NCI-H774 (cell line): ENCODE data around the gene TAS2R31.
"Not testable (repeated sequence)": the region's sequence is repeated elsewhere in the genome, so short reads cannot be mapped to it uniquely, and the experiment has no call there.

ENCODE experiments used
- DNase-seq: peaks from one replicate; lab custom pipeline; 2025; lab: John Stamatoyannopoulos, UW

The TAS2R31 gene, protein sequence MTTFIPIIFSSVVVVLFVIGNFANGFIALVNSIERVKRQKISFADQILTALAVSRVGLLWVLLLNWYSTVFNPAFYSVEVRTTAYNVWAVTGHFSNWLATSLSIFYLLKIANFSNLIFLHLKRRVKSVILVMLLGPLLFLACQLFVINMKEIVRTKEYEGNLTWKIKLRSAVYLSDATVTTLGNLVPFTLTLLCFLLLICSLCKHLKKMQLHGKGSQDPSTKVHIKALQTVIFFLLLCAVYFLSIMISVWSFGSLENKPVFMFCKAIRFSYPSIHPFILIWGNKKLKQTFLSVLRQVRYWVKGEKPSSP

DNA sequence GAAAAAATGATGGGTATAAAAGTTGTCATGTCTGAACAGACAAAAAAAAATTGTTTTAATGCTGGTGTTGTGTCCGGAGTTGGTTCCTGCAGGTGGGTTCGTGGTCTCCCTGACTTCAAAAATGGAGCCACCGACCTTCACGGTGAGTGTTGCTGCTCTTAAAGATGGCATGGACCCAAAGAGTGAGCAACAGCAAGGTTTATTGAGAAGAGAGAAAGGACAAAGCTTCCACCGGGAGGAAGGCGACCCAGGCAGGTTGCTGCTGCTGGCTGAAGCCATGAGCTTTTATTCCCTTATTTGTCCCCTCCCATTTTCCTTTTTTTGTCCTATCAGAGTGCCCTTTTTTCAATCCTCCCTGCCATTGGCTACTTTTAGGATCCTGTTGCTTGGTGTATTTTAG, at the start of gene TAS2R31:
TSS of gene TAS2R31 (minus strand) at position 101 of the 400 bp plus-strand sequence. CDS start at position 29, 72 bp downstream.
- no peak for DNase-seq

DNA sequence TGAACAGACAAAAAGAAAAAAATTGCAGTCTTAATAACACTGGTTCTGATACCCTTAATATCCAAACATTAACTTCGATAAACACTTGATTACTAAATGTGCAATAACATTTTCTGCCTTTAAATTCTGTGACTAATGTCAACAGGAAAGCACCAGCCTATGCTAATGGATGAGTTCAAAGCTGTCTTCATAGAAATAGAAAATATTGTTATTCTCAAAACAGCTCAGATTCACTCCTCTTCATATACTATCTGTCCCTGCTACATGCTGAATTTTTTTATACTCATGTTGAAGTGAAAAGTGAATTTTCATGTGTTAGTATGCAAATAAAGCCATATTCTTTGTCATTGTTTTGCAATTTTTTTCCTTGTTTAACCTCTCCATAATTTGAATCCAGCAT, 47.0 kb upstream of the TAS2R31 start:
- DNase-seq, result no peak

DNA sequence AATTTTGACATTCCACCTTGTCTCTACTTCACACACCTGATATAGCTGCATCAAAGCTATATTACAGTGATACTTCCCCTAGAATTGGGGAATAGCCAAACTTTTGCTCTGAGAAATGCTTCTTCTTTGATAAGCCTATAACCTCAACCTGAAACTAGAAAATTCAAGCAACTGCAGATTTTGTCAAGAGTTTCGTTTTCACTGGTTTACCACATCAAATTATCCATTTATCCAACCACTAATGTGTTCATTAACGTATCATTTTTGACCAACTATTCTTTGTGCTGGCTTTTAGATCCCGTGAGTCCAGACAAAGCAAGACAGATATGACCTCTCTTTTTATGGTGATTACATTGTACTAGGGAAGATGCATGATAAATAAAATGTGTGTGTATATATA, 44.4 kb upstream of the TAS2R31 start:
- DNase-seq, result no peak

DNA sequence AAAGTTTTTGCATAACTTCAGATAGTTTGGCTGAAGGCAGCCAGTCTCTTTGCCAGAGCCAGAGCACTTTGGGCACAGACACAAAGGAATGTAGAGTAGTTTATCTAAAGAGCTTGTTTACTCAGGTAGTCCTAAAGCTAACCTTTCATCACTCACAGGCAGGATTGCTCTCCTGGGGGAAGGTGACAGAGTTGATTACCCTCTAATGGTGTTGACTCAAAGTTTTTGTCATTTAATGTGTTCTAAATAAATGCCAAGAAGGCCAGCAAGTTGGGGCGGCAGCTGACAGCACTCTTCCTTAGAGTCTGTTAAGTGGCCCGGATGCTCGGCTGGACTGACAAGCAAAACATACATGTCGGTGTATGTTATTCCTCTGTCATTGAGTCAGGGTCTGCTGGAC, 40.2 kb upstream of the TAS2R31 start:
- DNase-seq, result no peak

DNA sequence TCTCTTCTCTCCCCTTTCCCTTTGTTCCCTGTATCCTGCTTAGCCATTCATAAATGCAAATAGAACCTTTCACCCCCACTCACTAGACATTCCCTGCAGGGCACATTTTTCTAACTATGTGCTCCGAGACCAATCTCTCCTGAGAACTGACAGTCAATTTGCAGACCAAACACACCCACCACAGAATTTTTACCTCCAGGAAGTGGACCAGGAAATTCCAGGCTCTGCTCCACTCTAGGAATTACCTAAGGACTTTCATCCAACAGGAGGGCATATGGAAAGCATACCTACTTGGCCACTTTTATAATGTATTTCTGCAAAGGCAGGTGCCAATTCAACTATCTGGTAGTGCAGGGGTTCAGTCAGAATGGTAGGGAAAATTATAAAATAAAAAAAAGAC, 39.8 kb upstream of the TAS2R31 start:
- DNase-seq, result no peak

DNA sequence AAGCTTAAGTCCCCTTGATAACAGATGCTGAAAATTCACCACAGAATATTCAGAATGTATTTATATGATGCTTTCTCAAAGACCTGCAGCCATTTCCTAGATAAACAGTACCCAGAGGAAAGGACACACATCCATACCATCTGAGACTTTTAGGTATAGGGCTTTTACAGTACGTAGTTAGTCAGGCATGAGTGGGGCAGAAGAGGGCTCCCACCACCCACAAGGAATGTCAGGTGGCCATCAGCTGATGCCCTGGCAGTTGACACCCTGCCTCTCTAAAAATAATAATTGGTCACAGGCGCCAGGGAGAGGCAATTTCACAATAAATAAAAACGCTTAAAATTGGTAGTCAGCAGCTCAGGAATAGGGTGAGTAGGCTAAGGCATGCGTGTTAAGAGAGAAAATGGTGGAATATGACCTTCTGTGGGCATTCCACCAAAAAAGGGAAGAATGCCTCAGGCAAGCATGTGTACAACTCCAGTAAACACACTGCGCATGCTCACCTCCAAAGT, 38.7 kb upstream of the TAS2R31 start:
- DNase-seq, result no peak

DNA sequence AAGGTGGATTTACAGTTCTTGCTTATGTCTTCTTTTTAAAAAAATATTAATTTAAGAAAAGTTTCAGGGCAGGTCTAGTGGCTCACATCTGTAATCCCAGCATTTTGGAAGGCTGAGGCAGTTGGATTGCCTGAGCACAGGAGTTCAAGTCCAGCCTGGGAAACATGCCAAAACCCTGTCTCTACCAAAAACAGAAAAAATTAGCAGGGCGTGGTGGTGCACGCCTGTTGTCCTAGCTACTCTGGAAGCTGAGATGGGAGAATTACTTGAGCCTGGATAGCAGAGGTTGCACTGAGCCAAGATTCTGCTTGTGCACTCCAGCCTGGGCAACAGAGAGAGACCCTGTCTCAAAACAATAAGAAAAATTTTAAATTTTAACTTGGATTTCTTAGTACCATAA, 36.3 kb upstream of the TAS2R31 start:
- no peak for DNase-seq

DNA sequence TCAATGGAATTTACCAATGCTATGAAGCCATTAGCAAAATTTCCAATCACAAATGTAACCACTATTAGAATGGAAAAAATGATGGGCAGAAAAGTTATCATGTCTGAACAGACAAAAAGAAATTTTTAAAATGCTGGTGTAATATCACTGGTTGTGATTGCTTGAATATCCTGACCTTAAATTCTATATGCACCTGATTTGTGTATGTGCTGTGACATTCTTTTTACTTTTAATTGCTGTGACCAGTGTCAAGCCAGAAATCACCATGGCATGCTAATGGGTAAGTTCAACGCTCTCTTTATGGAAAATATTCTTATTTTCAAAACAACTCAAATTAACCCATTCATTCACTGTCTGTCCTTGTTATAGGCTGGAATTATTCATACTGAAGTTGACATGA, 31.0 kb upstream of the TAS2R31 start, which contains the start of gene TAS2R46:
TSS of gene TAS2R46 (minus strand) at position 101 of the 400 bp plus-strand sequence. CDS start at position 101, 0 bp downstream.
- not testable (repeated sequence) for DNase-seq

DNA sequence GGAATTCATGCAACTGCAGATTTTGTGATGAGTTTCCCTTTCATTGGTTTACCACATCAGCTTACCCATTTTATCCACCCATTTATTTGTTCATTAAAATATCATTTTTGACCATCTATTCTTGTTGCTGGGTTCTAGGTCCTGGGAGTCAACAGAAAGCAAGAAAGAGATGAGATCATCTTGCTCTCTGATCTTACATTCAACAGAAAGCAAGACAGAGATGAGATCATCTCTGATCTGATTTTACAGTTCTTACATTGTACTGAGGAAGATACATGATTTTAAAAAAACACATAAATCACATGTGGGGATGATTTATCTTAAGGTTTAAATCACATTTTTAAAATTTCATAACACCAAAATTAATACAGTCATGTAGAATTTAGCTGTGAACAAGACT, 28.6 kb upstream of the TAS2R31 start:
- DNase-seq, result no peak

DNA sequence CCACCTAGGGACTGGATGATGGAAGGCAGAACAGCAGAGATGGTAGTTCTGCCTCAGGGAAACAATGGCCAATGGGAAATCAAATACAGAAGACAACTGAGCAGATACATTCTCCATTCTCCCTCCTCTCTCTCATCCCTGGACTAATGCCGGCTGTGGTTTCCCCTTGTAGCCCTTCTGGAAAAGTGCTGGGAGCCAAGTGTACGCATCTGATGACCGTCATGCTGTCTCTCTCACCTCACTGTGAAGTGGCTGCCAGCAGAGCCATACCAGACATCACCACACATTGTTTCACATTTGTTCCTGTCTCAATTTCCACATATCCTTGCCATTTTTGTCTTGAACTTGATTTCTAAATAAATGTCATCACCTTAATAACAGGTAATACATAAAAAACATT, 27.8 kb upstream of the TAS2R31 start:
- no peak for DNase-seq

DNA sequence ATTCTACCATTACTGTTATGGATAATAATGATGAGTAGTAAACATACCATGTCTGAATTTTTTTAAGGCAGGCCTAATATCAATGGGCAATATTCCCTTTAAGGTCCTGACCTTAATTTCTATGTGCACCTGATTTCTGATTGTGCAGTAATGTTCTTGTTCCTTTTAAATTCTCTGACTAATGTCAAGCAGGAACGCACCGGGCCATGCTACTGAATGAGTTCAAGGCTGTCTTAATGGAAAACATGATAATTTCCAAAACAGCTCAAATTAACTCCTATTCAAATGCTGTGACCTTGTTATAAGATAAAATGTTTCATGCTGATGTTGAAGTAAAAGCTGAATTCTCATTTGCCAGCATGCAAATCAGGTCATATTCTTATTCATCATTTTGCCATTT, 24.1 kb upstream of the TAS2R31 start:
- DNase-seq, result no peak

DNA sequence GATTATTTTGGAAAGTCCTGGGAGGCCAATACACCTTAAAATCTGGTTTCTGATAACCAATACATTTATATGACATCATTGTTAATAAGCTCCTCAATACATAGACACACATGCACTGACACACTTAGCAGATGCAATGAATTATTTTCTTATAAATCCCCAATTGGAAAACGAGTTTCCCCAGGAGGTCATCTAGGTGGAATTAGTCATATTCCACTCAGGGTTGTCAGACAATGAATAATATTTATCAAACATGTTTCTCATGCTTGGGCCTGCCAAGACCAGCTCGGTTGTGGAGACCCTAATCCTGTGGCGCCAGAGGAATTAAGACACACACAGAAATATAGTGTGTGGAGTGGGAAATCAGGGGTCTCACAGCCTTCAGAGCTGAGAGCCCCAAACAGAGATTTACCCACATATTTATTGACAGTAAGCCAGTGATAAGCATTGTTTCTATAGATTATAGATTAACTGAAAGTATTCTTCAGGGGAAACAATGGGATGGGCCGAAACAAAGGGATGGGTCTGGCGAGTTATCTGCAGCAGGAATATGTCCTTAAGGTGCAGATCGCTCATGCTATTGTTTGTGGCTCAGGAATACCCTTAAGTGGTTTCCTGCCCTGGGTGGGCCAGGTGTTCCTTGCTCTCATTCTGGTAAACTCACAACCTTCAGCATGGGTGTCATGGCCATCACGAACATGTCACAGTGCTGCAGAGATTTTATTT, 18.8 kb upstream of the TAS2R31 start:
- not testable (repeated sequence) for DNase-seq

DNA sequence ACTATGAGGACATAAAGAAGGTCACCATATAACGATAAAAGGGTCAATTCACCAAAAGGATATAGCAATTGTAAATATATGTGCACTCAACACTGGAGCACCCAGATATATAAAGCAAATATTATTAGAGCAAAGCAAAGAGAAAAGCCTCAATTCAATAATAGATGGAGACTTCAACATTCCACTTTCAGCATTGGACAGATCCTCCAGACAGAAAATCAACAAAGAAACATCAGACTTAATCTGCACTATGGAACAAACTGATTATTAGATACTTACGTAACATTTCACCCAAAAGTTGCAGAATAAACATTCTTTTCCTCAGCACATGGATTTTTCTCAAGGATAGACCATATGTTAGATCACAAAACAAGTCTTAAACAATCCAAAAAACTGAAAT, 10.2 kb upstream of the TAS2R31 start:
- not testable (repeated sequence) for DNase-seq

DNA sequence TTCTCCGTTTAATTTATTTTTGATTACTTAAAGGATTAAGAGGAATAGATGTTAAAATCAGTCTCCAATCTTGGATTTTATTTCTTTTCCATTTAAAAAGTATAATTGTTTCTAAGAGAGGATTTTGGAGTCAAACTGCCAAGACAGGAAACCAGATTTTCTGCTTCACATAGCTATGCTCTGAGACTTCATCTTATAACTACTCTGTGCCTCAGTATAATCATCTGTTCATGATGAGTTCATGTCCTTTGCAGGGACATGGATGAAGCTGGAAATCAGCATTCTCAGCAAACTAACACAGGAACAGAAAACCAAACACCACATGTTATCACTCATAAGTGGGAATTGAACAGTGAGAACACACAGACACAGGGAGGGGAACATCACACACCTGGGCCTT, 9.0 kb upstream of the TAS2R31 start:
- DNase-seq, result no peak

DNA sequence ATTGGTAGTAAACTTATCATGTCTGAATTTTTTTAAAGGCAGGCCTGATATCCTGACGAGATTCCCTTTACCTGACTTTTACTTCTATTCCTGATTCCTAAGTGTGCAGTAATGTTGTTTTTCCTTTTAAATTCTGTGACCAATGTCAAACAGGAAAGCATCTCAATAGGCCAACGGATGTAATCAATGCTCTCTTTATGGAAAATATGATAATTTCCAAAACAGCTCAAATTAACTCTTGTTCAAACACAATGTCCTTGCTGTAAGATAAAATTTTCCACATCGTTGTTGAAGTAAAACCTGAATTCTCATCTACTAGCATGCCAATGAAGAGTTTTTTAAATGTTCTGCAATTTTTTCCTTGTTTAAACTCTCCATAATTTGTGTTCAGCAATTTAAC, 8.0 kb upstream of the TAS2R31 start:
- DNase-seq, result no peak

DNA sequence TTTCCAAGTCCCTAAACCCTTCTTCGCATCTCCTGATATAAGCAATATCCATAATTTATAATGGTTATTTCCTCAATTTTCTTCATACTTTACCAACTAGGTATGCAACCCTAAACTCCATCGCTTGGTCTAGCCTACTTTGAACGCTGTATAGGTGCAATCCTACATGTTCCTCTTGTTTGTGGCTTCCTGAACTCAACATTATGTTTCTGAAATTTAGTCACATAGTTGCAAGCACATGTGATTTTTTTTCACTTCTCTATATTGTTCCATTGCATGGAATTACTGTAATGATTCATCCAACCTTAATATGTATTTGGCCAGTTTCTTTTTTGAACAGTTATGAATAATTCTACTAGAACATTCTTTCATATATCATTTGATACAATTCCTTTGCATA, 2.8 kb upstream of the TAS2R31 start:
- not testable (repeated sequence) for DNase-seq

DNA sequence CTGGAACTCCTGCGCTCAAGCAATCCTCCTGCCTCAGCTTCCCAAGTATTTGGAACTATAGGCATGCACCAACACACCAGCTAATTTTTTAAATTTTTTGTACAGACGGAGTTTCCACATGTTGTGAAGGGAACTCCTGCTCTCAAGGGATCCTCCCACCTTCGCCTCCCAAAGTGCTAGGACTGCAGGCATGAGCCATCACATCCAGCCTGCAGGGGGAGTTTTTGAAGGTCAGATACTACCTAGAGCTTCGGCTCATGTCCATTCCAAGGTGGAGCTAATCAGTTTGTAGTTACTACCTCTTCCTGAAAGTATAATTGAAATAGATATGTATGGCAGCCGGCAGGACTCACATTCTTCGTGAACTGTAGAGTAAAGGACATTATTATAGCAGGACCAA, 5.1 kb downstream of the TAS2R31 start:
- DNase-seq, result no peak

DNA sequence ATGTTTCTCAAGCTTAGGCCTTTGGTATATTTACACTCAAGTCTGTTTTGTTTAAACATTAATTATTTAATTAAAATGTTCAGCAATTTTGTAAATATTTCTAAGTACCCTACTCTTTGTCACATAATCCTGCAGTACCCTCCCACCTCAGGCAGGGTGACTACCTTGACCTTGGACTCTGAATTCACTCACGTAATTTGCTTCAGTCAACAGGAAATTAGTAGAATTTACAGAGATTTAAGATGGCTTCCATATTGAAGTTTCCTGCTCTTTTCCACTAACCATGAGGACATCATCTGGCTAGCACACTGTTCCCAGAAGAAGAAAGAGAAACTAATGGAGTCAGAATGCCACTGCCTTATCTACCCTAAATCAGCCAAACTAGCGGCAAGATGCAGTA, 7.8 kb downstream of the TAS2R31 start:
- no peak for DNase-seq

DNA sequence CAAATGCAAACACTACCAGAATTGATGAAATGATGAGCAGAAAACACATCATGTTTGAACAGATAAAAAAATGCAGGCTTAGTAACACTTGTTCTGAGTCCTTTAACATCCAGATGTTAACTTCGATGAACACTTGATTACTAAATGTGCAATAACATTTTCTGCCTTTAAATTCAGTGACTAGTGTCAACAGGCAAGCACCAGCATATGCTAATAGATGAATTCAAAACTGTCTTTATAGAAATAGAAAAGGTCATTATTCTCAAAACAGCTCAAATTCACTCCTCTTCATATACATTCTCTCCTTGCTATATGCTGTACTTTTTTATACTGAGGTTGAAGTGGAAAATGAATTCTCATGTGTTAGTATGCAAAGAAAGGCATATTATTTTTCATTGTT, 8.7 kb downstream of the TAS2R31 start, which contains the start of gene TAS2R19:
TSS of gene TAS2R19 (minus strand) at position 101 of the 400 bp plus-strand sequence. CDS start at position 52, 49 bp downstream.
- DNase-seq, result no peak

DNA sequence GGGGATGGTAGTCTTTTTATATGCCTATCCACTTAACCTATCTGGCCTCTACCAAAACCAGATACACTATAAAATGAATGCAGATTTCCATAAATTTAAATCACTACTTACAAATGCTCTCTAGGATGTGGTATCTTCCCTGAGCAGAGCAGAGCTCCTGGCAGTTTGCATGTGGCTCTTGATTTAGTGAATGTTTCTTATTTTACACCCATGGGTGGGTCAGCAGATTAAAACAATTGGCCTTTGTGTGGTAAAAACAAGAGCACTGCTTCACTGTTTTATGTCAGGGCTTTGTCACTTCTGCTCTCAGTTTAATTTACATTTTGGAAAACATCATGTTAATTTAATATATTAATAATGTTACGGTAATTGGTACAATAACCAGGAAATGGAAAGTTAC, 14.3 kb downstream of the TAS2R31 start:
- DNase-seq, result no peak

DNA sequence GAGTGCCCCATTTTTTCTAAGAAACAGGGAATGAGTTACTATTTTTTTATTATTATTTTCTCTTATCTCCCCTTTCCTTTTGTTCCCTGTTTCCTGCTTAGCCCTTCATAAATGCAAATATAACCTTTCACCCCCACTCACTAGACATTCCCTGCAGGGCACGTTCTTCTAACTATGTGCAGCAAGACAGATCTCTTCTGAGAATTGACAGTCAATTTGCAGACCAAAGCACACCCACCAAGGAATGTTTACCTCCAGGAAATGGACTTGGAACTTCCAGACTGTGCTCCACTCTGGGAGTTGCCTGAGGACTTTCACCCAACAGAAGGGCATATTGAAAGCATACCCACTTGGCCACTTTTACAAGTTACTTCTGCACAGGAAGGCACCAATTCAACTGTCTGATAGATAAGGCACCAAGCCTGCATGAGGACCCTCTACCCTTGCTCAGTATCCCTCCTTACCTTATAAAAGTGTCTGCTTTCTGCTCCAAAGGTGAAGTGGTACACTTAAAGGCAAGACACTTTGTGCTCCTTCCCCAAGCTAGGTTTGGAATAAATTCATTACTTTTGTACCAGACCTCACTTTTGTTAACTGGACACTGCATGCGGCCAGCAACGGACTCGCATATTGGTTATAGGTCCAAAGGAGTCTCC, 15.3 kb downstream of the TAS2R31 start:
- DNase-seq, result no peak

DNA sequence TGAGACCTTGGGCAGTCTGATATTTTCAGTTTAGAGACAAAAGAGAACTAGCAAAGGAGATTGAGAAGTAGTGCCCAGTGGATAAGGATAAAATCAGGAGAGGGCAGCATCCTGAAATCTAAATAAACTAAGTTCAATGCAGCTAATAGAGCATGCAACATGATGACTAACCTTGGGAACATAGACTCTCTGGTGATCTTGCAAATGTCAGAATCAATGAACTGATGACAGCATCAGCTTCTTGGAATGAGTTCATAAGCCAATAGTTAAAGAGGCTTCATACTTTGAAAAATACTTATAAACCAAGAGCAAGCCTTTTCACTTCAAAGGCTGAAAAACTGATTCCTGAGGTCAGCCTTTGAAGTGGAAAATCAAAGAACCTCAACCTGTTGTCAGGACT, 17.0 kb downstream of the TAS2R31 start:
- no peak for DNase-seq

DNA sequence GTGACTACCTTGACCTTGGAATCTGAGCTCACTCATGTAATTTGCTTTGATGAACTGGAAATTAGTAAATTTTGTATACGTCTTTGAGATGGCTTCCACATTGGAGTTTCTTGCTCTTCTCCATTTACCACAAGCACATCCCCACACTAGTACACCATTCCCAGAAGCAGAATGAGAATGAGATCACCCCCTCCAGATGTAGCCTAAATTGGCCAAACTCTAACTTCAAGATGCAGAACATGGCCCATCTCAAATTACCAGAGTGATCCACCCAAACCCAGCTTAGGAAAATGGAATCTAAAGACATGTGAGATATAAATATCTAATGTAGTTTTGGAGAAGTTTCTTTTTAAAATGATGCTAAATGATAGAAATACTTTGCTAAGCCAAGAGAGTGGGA, 23.6 kb downstream of the TAS2R31 start:
- DNase-seq, result no peak
